HepG2 (cell line): Measurements from ENCODE around the gene BPIFB2. TPM values are rescaled to one million over a fixed set of nuclear protein-coding genes. Genes with fewer than 3 reads are reported as not detected.
A peak's percentile ranks its signal among the peaks of the same experiment; 100 is the strongest.

ENCODE experiments used
- CREB1 ChIP-seq, 2 experiments: fragments of 450-650 bp in 1 of 2; IDR thresholded peaks; 2 replicates each; pipeline ENCODE4 v1.6.1; 2016 to 2017; ENCODE audit warnings: control low read depth in 1 of 2, mild to moderate bottlenecking in 1 of 2, missing compliant biosample characterization in 1 of 2, missing genetic modification characterization in 1 of 2
- GABPA ChIP-seq, 2 experiments: IDR thresholded peaks; 2 replicates each; pipeline ENCODE4 v1.6.1; 2011 to 2016; ENCODE audit warnings: low read depth in 2 of 2, low read length in 1 of 2, missing biosample characterization in 1 of 2, missing genetic modification characterization in 1 of 2
- KAT7 ChIP-seq: IDR thresholded peaks from 2 replicates; pipeline ENCODE4 v1.6.1; 2018; ENCODE audit warnings: borderline replicate concordance, missing compliant biosample characterization
- ZNF546 ChIP-seq: sonication (generic); formaldehyde crosslinking; conservative IDR thresholded peaks from 2 replicates; pipeline ENCODE4 v1.8.1; 2023; ENCODE audit warnings: mild to moderate bottlenecking, missing genetic modification reagents
- polyA plus RNA-seq, 8 experiments: library from polyadenylated mRNA; depleted of rRNA in 3 of 8; stranded (reverse) in 7 of 8; unstranded in 1 of 8; fragments of >200 nt; fragmentation: Illumina TruSeq in 4 of 8; extraction: Trizol in 4 of 8; gene quantifications; 2 replicates each; pipeline versions ENCODE4 v1.2.1 to v1.2.3, GENCODE V29; 2011 to 2016; ENCODE audit warnings: low read depth in 4 of 8, missing spikeins in 1 of 8, mixed read lengths in 1 of 8; ENCODE audit not compliant: insufficient read depth in 1 of 8
- total RNA-seq, 5 experiments: library from RNA; depleted of rRNA; stranded (reverse); fragments of >200 nt; fragmentation: Illumina TruSeq; extraction: Trizol; gene quantifications; 2 replicates each; pipeline ENCODE4 v1.2.3, GENCODE V29; 2016; ENCODE audit warnings: low read depth in 1 of 5
- TF ChIP-seq, protein P1 (sequence below), 2 experiments: sonication (generic) in 1 of 2; formaldehyde crosslinking in 1 of 2; IDR thresholded peaks; 2 replicates each; pipeline versions ENCODE4 v1.5.1 to v1.6.1; 2011 to 2020; ENCODE audit warnings: borderline replicate concordance in 1 of 2, low read depth in 1 of 2, low read length in 1 of 2, mild to moderate bottlenecking in 1 of 2, missing genetic modification reagents in 1 of 2, moderate library complexity in 1 of 2
- TF ChIP-seq, protein P2 (sequence below): sonication (generic); formaldehyde crosslinking; IDR thresholded peaks from 2 replicates; pipeline ENCODE4 v1.4.0; 2020; ENCODE audit warnings: low read depth, missing genetic modification reagents
- TF ChIP-seq, protein P3 (sequence below): IDR thresholded peaks from 2 replicates; pipeline ENCODE4 v1.6.1; 2012; ENCODE audit warnings: inconsistent platforms
- TF ChIP-seq, protein P4 (sequence below): sonication (generic); formaldehyde crosslinking; IDR thresholded peaks from 2 replicates; pipeline ENCODE4 v1.4.0; 2020; ENCODE audit warnings: missing genetic modification reagents
- TF ChIP-seq, protein P5 (sequence below), 2 experiments: IDR thresholded peaks; 2 replicates each; pipeline ENCODE4 v1.6.1; 2011 to 2012; ENCODE audit warnings: low read length in 2 of 2, borderline replicate concordance in 1 of 2, low read depth in 1 of 2, mild to moderate bottlenecking in 1 of 2, moderate library complexity in 1 of 2

The BPIFB2 gene
- total and polyA plus RNA-seq, 2 of the 13 experiments (the other 11 are each of a cell fraction or from before 2014, with no cell fraction given) = 54.5 to 902 TPM

DNA sequence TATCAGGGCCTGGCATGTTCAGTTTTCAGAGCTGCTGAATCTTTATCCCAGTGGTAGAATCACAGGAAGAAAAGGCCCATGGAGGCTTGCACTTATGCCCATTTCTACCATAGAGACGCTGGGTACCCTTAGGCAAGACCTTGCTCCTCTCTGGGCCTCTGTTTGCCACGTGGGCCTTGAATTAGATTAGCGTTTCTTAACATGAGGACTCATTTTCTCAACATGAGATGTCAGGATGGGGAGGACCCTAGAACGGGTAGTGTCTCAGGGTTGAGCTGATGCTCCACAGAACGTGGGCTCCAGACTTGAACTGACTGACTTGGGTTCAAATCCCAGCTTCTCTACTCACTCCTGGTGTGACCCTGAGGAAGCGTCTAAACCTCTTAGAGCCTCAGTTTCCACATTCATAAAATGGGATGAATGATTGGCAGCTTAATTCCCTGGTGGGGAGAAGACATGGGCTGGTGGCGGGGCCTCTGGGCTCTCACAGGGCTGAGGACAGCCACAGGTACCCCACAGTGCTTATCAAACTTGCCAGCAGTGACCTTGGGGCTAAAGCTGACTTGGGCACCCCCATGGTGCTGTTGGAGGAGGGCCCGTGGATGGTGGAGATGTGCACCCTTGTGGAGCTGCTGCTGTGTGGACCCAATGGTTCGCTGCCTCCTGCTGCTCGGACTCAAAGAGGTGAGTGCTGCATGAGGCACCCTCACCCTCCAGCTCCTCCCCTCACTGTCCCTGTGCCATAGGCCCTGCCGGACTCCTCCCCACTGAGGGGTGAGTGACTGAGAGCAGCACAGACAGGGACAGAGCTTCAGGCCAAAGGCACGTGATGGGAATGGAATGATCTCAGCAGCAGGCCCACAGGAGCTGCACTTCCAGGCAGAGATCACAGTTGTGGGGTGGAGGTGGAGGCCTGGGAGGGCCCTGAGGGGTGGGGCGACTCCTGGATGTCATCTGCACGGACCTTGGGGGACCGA, 31.5 kb upstream of the BPIFB2 start (continued):
- TF ChIP-seq, protein P1, sequence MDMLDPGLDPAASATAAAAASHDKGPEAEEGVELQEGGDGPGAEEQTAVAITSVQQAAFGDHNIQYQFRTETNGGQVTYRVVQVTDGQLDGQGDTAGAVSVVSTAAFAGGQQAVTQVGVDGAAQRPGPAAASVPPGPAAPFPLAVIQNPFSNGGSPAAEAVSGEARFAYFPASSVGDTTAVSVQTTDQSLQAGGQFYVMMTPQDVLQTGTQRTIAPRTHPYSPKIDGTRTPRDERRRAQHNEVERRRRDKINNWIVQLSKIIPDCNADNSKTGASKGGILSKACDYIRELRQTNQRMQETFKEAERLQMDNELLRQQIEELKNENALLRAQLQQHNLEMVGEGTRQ (IDR thresholded peaks at IDR 0.05; ENCODE audit: low read depth, low read length) = peak; percentile 81
- TF ChIP-seq, protein P1 (CRISPR knock-in tag; IDR thresholded peaks at IDR 0.05; ENCODE audit: borderline replicate concordance) = peak; percentile 78; the same call in 1 of the 2 replicates
- TF ChIP-seq KAT7 (CRISPR knock-in tag) (no peak), ZNF546 (no peak), CREB1 (IDR thresholded peaks at IDR 0.05) (no peak), CREB1 (CRISPR knock-in tag; IDR thresholded peaks at IDR 0.05) (no peak), GABPA (IDR thresholded peaks at IDR 0.05; ENCODE audit: low read depth, low read length) (no peak), GABPA (CRISPR knock-in tag; IDR thresholded peaks at IDR 0.05; ENCODE audit: low read depth) (no peak)
- TF ChIP-seq, protein P2, sequence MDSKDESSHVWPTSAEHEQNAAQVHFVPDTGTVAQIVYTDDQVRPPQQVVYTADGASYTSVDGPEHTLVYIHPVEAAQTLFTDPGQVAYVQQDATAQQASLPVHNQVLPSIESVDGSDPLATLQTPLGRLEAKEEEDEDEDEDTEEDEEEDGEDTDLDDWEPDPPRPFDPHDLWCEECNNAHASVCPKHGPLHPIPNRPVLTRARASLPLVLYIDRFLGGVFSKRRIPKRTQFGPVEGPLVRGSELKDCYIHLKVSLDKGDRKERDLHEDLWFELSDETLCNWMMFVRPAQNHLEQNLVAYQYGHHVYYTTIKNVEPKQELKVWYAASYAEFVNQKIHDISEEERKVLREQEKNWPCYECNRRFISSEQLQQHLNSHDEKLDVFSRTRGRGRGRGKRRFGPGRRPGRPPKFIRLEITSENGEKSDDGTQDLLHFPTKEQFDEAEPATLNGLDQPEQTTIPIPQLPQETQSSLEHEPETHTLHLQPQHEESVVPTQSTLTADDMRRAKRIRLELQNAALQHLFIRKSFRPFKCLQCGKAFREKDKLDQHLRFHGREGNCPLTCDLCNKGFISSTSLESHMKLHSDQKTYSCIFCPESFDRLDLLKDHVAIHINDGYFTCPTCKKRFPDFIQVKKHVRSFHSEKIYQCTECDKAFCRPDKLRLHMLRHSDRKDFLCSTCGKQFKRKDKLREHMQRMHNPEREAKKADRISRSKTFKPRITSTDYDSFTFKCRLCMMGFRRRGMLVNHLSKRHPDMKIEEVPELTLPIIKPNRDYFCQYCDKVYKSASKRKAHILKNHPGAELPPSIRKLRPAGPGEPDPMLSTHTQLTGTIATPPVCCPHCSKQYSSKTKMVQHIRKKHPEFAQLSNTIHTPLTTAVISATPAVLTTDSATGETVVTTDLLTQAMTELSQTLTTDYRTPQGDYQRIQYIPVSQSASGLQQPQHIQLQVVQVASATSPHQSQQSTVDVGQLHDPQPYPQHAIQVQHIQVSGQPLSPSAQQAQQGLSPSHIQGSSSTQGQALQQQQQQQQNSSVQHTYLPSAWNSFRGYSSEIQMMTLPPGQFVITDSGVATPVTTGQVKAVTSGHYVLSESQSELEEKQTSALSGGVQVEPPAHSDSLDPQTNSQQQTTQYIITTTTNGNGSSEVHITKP (CRISPR knock-in tag) = 0 out of 2 replicates have a peak, but pooled peaks have one; percentile 57
- TF ChIP-seq, protein P3, sequence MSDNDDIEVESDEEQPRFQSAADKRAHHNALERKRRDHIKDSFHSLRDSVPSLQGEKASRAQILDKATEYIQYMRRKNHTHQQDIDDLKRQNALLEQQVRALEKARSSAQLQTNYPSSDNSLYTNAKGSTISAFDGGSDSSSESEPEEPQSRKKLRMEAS = 0 out of 2 replicates have a peak, but pooled peaks have one; percentile 37
- TF ChIP-seq, protein P4, sequence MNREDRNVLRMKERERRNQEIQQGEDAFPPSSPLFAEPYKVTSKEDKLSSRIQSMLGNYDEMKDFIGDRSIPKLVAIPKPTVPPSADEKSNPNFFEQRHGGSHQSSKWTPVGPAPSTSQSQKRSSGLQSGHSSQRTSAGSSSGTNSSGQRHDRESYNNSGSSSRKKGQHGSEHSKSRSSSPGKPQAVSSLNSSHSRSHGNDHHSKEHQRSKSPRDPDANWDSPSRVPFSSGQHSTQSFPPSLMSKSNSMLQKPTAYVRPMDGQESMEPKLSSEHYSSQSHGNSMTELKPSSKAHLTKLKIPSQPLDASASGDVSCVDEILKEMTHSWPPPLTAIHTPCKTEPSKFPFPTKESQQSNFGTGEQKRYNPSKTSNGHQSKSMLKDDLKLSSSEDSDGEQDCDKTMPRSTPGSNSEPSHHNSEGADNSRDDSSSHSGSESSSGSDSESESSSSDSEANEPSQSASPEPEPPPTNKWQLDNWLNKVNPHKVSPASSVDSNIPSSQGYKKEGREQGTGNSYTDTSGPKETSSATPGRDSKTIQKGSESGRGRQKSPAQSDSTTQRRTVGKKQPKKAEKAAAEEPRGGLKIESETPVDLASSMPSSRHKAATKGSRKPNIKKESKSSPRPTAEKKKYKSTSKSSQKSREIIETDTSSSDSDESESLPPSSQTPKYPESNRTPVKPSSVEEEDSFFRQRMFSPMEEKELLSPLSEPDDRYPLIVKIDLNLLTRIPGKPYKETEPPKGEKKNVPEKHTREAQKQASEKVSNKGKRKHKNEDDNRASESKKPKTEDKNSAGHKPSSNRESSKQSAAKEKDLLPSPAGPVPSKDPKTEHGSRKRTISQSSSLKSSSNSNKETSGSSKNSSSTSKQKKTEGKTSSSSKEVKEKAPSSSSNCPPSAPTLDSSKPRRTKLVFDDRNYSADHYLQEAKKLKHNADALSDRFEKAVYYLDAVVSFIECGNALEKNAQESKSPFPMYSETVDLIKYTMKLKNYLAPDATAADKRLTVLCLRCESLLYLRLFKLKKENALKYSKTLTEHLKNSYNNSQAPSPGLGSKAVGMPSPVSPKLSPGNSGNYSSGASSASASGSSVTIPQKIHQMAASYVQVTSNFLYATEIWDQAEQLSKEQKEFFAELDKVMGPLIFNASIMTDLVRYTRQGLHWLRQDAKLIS (CRISPR knock-in tag) = no peak; the same call in 1 of the 2 replicates
- TF ChIP-seq, protein P5, sequence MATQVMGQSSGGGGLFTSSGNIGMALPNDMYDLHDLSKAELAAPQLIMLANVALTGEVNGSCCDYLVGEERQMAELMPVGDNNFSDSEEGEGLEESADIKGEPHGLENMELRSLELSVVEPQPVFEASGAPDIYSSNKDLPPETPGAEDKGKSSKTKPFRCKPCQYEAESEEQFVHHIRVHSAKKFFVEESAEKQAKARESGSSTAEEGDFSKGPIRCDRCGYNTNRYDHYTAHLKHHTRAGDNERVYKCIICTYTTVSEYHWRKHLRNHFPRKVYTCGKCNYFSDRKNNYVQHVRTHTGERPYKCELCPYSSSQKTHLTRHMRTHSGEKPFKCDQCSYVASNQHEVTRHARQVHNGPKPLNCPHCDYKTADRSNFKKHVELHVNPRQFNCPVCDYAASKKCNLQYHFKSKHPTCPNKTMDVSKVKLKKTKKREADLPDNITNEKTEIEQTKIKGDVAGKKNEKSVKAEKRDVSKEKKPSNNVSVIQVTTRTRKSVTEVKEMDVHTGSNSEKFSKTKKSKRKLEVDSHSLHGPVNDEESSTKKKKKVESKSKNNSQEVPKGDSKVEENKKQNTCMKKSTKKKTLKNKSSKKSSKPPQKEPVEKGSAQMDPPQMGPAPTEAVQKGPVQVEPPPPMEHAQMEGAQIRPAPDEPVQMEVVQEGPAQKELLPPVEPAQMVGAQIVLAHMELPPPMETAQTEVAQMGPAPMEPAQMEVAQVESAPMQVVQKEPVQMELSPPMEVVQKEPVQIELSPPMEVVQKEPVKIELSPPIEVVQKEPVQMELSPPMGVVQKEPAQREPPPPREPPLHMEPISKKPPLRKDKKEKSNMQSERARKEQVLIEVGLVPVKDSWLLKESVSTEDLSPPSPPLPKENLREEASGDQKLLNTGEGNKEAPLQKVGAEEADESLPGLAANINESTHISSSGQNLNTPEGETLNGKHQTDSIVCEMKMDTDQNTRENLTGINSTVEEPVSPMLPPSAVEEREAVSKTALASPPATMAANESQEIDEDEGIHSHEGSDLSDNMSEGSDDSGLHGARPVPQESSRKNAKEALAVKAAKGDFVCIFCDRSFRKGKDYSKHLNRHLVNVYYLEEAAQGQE (IDR thresholded peaks at IDR 0.05; ENCODE audit: borderline replicate concordance in 1 of 2, low read depth in 1 of 2, low read length in 2 of 2) = no peak
